Astrocyte of the cerebellum (primary cell): Measurements from ENCODE around the gene PLCL1.
A peak's percentile ranks its signal among the peaks of the same experiment; 100 is the strongest.

Experiments
- DNase-seq: peaks from one replicate; pipeline ENCODE4 v3.0.0-alpha.2; 2011; ENCODE audit warnings: low read depth
- H3K4me3 ChIP-seq: 2 replicates; pipeline ENCODE4 v1.5.1; 2011; ENCODE audit warnings: mild to moderate bottlenecking, low read depth, low read length, moderate library complexity
- in situ Hi-C: cut with HindIII; loops from 2 replicates; pipeline ENCODE4 v1.10.0; 2017; ENCODE audit warnings: low sequenced_read_pairs
- TF ChIP-seq, protein P1 (sequence below): IDR thresholded peaks from 2 replicates; pipeline ENCODE4 v1.5.1; 2012; ENCODE audit warnings: low read length, low read depth, moderate library complexity, mild to moderate bottlenecking; ENCODE audit errors: missing control alignments

Gene PLCL1

DNA sequence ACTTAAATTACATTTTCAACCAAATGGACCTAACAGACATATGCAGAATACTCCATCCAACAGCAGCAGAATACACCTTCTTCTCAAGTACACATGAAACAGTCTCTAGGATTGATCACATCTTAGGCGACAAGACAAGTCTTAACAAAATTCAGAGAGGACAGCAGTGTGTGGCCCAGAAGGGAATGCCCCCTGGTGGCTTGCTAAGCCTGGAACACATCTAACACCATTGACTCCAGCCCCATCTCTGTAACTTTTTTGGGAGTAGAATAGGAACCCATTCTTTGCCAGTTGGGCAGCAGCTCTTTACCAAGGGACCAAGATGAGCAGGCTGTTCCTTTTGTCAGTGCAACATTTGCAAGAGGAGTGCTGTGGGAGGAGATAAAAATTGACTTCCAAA lies 249.9 kb downstream of the PLCL1 start:
- no peak overlapping the region for H3K4me3 ChIP-seq
- DNase-seq = peak; percentile 3
- in situ Hi-C loops = no loop called here
- TF ChIP-seq, protein P1, sequence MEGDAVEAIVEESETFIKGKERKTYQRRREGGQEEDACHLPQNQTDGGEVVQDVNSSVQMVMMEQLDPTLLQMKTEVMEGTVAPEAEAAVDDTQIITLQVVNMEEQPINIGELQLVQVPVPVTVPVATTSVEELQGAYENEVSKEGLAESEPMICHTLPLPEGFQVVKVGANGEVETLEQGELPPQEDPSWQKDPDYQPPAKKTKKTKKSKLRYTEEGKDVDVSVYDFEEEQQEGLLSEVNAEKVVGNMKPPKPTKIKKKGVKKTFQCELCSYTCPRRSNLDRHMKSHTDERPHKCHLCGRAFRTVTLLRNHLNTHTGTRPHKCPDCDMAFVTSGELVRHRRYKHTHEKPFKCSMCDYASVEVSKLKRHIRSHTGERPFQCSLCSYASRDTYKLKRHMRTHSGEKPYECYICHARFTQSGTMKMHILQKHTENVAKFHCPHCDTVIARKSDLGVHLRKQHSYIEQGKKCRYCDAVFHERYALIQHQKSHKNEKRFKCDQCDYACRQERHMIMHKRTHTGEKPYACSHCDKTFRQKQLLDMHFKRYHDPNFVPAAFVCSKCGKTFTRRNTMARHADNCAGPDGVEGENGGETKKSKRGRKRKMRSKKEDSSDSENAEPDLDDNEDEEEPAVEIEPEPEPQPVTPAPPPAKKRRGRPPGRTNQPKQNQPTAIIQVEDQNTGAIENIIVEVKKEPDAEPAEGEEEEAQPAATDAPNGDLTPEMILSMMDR = peak; percentile 65

DNA sequence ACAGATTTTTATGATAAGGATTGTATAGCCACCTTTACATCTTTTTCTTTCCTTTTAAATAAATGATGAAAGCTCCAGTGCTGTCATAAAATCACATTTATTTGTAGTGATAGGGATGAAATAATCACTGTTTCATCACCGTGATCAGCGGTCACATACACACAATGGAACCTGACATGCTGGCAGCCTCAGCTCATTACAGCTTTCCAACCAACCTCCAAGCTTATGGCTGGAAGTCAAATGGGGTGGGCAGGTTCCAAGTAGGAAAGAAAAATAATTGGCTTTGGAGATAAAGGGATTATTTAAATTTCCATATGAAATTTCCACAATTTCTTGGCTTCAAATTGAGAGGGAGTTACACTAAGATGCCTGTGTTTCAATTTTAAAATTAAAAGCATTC lies 251.3 kb downstream of the PLCL1 start:
- in situ Hi-C loops = no loop called here
- TF ChIP-seq, protein P1 = no peak
- no peak overlapping the region for H3K4me3 ChIP-seq
- no peak for DNase-seq

DNA sequence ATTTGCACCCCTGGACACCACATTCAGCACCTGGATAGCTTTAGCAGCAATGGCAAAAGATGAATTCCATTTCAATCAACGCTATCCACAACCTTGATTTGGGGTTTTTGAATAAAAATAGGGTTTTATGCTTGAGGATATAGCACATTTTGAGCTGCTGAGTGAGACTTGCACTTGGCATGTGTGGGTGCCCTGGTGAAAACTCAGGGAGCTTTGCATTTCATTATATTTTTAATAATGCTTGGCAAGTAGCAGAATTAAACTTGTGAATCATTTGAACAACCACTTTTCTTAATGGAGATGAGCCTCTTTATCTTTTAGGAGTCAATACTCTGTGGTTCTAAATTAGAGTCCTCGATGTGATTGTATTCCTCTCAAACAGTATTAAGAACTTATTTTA lies 252.4 kb downstream of the PLCL1 start:
- in situ Hi-C loops = no loop called here
- H3K4me3 ChIP-seq = no peak overlapping the region
- TF ChIP-seq, protein P1 = no peak
- no peak for DNase-seq

DNA sequence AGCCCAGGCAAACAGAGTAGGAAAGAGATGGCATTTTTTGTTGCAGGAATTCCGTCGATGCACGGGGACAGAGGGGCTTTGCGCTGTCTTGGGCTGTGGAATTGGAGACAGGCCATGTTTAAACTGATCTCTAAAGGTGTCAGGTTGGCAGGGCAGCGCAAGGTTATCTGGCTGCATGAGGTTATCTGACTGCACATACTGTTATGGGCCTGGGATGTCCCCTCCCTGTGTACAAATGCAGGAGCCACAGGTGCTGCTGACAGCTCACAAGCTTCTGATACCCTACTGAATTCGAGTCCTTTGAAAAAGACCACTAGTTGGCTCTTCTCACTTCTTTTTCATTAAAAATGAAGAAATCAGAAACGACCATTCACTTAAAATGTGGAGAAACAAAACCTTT lies 255.4 kb downstream of the PLCL1 start:
- TF ChIP-seq, protein P1 = no peak
- DNase-seq = no peak
- in situ Hi-C loops = no loop called here
- no peak overlapping the region for H3K4me3 ChIP-seq

DNA sequence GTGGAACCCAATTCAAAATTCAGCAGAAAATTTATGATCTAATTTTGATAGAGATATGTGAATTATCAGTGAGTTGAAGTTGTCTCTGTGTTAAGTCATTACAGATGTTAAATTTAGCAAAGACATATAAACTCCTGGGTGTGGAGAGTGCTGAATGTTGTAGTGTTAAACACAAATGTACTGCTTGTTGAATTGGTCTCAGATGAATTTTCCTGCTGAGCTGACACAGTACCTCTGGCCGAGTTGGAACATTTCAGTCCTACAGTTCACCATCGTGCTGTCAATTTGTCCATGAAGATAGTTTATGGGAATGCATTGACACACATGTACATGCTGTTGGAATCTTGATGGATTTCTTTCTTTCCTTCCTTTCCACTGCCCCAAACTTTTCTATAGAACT lies 255.9 kb downstream of the PLCL1 start:
- H3K4me3 ChIP-seq = no peak overlapping the region
- in situ Hi-C loops = no loop called here
- TF ChIP-seq, protein P1 = no peak
- no peak for DNase-seq

DNA sequence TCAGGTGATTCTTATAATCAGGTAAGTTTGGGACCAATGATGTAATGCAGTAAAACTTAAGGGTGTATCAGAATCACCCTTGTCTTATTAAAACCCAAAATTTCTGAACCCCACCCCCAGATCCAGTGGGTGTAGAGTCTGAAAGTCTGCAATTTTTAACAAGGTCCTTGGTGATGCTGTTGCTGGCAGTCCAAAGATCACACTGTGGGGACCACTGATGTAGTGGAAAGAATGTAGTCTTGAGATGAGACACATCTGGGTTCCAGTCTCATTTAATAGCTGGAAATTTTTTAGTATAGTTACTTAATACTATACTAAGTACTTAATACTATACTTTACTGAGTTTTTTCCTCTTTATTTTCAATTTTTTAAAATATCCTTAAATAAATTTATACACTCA lies 258.4 kb downstream of the PLCL1 start:
- in situ Hi-C loops = no loop called here
- H3K4me3 ChIP-seq = no peak overlapping the region
- TF ChIP-seq, protein P1 = no peak
- DNase-seq = no peak

DNA sequence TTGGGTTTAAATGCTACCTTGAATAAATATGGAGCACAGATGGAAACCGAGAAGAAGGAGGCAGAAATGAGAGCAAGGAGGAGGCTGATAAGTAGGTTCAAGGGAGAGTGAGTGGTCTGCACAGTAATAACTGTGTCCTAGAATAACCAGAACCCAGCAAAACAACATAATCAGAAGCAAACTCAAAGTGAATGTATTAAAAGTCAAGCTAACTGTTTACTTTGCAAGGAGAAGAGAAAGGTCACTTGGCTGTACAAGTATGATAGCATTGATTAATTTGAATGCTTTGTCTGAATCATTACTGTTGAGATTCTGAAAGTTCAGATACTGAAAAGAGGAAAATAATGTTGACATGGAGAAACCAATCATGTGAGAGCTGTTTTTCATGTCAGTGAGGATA lies 258.8 kb downstream of the PLCL1 start:
- no peak for DNase-seq
- in situ Hi-C loops = no loop called here
- H3K4me3 ChIP-seq = no peak overlapping the region
- TF ChIP-seq, protein P1 = no peak
